ENCODE results near the gene LTBP2.

Gene LTBP2

DNA sequence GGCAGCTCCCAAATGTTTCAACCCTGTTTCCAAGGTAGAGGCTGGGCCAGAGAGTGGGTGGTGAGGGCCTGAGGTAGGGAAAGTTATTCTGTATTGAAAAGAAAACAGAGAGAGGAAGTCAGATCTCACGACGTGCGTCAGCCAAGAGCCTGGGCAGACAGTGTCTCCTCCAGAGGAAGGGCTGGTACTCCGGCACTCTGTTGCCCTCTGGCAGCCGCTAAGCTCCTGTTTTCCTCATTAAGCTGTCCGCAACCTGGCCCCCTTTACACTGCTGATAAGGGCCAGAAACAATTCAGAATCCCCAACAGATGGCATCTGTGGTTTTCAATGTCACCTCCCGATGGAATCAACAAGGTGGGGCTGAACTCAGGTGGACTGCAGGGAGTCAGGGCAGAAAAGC, 26.0 kb upstream of the LTBP2 start:
- no peak for DNase-seq (ENCODE audit: low spot score)

DNA sequence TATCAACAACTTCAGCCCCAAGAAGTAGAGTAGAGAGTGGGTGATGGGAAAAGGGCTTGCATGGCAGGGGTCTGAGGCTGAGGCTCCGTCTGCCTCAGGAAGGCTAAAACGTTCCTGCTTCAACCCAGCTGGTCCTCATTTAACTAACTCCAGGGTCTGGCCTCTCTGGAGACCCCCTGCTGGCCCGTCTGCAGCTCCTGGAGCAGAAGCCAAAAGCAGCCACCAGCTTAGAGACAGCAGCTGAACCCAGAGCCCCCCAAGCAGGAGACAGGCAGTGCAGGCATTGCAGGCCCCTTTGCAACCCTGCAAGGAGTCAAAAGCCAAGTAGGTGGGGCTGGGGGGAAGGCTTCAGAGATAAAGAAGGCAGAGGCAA, 25.1 kb upstream of the LTBP2 start:
- no peak for DNase-seq (ENCODE audit: low spot score)

DNA sequence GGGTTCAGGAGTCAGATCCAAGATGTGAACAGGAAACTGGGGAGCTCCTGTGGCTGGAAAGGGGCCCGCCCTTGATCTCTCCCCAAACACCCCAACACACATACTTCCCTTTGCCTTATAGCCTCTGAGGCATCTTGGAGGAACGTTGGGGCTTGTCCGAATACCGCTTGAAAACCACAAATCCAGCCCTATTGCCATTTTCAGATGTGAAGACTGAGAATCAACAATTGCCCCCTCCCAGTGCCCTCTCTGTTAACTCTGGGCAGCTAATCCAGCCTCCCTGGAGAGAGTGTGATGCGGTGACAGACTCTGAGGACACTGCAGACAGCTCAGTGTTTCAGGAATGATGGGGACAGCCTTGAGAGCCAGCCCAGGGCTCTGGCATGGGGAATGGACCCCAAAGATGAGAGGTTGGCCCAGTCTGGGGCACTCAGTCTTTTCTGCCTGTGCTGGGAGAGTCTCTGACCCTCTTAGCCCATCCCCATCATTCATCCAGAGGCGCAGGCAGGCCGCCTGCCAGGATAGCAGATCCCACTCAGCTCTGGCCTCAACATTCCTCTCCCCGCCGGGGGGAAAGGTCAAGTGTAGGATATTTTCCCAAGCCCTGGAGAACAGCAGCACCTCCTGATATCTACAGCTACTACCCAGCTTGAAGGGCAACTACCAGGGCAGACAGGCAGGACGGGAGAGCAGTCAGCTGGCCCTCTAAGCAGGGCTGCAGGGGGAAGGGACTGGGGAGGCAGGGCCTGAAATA, 24.6 kb upstream of the LTBP2 start:
- DNase-seq (ENCODE audit: low spot score) = no peak

DNA sequence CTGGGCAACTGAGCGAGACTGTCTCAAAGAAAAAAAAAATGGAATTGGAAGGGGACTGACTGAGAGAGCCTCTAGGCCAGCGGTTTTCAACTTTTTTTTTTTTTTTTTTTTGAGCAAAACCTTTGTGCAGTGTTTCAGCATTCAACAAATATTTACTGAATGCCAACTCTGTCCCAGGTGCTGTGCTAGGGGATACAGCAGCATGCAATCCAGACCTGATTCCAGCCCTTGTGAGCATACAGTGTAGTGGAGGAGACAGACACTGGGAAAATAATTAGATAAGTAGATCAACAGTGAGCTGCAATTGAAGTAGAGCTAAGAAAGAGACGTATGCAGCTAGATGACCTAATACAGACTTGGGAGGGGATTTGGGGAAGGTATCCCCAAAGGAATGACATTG, 23.8 kb upstream of the LTBP2 start:
- no peak for DNase-seq (ENCODE audit: low spot score)

DNA sequence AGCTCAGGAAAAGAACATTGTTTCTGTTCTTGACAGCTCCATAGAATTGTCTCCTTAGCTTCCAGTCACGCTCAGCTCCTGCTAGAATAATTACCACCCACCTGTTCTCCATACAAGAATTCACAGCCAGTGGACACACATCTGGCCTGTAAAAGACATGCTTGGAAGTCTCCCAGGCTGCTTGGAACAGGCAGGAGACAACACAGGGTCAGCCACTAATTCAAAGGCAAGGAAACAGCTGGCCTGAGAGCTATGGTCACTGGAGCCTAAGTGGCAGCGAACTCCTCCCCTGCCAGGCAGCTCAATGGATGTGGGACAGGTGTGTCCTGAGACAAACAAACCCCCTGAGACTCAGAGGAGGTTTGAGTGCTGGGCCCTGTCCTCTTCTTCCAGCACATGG, 22.9 kb upstream of the LTBP2 start:
- no peak for DNase-seq (ENCODE audit: low spot score)

DNA sequence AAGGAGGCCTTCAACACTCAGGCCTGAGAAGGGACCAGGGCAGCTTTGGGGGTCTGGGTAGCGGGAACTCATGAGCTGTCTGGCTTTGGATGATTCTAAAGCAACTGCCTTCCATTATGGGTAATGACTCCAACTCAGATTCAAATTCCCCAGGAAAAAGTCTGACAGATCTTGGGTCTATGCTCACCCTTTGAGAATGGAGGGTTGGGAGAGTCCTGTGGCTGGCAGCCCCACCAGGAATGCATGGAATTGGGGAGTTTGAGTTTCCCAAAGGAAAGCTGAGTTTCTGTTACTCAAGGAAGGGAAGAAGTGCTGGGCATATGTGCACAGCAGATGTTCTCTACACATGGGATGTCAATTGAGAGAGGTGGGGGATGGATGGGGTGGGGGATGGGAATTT, 22.4 kb upstream of the LTBP2 start:
- no peak for DNase-seq (ENCODE audit: low spot score)

DNA sequence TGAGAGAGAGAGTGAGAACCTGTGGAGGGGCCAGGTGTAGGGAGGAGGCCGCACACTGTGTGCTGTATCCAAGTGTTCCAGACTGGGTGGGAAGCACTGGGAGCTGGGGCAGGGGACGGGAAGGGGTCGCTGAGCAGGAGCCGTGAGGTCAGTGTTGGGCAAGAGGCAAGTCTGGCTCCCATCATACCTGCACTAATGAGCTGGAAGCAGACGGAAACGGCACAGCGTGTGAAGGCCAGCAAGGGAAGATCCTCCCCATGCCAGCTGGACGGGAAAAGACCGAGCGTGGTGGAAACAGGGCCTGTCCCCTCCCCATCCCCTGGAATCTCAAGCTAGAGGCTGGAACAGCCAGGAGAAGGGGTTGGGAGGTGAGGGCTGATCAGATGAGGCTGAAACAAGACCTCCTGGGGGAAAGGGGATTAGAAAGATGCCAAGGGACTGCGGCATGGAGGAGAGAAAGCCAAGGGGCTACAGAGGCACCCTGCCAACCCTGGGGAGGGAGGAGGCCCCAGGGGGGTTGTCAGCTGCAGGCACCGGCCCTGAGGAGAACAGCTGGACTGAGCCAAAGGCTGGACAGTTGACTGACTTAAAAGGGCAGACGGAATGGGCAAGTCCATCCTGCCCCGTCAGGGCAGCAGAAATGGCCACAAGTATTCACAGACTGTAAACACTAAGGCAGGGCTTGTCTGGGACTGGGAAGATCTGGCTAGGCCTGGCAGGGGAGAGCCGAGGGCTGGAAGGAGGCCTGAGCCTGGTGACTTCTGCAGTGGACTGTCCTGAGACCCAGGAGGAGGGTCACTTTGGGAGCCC, 19.0 kb upstream of the LTBP2 start:
- DNase-seq (ENCODE audit: low spot score) = no peak

DNA sequence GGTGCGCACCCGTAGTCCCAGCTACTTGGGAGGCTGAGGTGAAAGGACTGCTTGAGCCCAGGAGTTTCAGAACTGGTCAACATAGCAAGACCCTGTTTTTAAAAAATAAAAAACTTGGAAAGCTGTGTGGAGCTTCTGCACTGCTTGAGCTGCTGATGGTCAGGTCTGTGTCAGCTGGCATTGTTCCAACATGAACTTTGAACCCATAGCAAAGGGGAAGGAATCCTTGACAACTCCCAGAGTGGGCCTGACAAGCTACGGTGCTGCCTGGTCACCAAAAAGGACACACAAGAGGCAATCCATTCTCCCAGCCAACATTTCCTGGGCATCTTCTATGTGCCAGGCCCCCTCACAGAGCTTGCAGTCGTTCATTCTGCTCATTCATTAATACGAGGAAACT, 16.4 kb upstream of the LTBP2 start:
- DNase-seq (ENCODE audit: low spot score) = no peak

DNA sequence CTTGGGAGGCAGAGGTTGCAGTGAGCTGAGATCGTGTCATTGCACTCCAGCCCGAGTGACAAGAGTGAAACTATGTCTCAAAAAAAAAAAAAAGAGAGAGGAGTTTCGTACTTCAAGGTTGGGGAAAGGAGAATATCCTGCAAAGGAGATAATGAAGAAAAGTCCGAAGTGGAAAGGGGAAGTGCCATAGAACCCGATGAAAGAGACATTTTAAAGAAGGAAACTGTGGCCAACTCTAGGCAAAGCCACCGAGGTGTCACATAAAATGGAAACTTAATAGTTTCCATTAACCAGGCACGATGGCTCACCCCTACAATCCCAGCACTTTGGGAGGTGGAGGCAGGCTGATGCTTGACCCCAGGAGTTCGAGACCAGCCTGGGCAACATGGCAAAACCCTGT, 15.0 kb upstream of the LTBP2 start:
- no peak for DNase-seq (ENCODE audit: low spot score)

DNA sequence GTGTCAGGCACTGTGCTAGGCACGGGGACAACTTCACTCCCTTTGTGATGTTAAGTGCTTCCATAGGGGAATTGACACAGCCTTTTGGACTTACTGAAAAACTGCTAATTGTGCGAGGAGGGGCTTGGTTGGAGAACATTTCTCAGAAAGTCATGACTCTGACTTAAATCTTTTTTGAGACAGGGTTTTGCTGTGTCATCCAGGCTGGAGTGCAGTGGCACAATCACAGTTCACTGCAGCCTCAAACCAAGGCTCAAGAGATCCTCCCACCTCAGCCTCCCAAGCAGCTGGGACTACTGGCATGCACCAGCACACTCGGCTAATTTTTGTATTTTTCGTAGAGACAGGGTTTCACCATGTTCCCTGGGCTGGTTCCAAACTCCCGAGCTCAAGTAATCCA, 10.2 kb upstream of the LTBP2 start:
- DNase-seq (ENCODE audit: low spot score) = no peak

DNA sequence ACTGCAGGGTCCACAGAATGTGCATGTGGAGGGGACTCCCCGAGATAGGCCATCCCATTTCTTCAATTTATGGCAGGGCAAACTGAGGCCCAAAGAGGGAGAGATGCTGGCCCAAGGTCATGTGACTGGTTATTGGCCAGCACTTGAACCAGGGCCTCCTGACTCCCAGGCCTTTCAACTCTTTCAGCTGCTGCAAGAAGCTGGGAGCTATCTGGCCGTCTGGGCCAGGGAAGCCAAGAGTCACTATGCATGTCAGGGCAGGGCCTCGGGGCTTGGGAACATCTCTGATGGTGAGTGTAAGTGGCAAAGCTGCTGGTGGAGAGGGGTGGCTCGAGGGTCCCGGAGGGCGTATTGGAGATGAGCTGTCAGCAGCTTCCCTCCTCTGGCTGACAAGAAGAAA, 9.5 kb upstream of the LTBP2 start:
- no peak for DNase-seq (ENCODE audit: low spot score)

DNA sequence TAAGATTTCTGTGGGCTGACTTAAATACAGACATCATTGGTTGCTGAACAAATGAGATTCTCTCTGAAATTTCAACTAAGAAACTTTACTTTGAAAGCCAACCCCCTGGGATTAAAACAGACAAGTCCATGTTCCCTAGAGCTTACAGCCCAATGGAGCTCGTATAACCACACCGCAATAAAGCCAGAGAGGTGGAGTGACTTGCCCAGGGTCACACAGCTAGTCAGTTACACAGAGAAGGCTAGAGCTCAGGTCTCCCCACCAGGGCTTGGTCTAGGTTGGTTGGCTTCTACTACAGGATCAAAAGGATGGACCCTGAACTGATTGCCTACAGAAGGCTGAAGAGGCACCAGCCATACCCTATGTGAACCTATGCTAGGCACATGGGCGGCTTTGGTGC, 8.9 kb upstream of the LTBP2 start:
- DNase-seq (ENCODE audit: low spot score) = no peak

DNA sequence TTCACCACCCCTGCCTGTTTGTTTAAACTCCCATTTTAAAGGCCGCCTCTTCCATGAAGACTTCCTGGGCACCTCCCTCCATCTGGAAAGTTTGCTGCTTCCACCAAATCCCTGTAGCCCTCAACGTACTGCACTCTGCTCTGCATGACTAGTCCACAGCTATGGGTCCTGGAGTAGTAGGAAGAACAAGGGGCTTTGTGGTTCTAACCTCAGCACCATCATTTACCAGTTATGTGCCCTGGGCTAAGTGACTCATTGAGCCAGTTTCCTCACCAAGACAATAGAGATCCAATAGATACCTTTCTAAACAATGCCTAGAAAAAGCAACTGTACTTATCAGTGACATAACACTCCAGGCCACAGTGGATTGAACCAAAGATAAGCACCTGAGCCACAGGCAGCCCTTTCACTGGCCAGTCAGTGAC, 8.5 kb upstream of the LTBP2 start:
- DNase-seq (ENCODE audit: low spot score) = no peak

DNA sequence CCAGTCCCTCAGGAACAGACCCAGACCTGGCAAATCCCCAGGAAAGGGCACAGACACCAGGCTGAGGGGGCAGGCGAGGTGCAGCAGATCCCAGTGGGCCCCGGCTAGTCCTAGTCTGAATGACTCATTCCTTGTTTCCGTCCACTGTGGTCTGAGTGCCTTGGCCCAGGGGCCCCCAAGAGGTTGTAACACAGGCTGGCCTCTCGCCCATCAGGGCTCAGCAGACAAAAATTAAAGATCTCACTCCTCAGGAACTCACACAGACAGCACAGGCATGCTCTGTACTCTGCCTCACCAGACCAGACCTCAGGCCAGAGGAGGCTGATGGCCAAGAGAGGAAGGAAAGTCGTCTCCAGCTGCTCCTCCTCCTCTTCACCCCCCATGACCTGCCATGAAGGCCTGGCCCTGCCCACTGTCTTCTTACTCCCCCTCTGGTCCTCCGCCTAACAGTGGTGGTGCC, 7.7 kb upstream of the LTBP2 start:
- DNase-seq (ENCODE audit: low spot score) = no peak

DNA sequence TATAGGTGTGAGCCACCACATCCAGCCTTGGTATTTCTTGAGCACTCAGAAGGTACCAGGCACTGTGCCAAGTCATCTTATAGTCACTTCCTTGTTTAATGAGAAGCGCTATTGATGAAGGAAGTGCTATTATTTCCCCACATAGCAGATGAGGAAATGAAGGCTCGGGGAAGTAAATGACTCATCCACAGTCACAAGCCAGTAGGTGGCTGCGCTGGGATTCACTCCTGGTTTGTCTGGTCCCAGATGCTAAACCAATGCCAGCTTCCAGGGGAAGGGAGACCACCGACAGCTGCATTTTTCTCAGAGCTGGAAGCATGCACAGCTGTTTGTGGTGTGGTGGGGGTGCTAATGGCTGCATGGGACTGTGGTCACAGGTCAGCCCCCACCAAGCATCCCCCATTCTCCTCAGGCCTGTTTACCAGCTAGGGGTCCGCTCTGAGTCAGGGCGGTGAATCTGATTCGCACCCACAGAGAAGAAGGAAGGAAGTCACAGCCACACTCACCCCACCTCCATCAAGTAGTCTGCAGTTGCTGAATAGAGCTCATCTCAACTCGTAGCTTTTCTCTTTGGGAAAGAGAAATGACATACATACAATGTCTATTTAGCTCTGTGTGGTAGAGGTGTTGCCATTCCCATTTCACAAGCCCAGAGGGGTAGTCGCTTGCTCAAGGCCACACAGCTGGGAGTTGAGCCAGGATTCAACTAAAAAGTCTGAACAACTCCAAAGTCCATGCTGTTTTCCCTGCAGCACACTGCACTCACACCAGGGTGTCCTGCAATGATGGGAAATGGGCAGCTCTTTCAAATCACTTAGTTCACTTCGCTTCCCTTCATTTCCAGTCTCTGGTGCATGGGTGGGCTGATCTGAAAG, 6.3 kb upstream of the LTBP2 start:
- no peak for DNase-seq (ENCODE audit: low spot score)

DNA sequence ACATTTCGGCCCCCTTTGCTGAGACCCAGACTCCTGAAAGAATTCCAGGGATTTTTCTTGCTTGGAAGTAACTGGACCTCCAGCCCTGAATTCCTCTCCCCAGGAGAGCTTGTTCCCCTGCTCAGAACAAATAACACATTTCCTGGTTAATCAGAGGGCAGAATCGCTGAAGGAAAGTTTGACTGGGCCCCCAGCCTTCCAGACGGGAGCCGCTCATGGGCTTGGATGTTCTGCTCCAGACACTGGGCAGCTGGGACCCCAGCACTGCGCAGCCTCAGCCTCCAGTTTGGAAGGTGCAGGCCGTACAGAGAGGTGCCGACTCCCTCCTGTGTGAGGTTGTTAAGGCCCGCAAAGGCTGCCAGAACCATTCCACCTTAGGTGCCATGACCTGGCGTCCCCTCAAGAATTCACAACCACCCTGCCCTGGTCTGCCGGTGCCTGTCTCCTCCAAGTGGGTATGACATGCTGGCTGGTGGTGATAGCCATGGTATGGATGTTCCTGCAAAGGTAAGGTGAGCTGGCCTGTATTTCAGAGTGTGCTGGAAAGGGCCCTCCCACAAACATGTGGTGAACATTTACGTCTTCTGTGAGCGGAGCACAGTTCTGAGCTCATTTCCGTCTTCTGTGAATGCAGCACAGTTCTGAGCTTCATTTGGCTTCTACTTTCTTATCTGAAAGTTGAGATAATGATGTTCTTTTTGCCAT, 5.1 kb upstream of the LTBP2 start:
- no peak for DNase-seq (ENCODE audit: low spot score)

DNA sequence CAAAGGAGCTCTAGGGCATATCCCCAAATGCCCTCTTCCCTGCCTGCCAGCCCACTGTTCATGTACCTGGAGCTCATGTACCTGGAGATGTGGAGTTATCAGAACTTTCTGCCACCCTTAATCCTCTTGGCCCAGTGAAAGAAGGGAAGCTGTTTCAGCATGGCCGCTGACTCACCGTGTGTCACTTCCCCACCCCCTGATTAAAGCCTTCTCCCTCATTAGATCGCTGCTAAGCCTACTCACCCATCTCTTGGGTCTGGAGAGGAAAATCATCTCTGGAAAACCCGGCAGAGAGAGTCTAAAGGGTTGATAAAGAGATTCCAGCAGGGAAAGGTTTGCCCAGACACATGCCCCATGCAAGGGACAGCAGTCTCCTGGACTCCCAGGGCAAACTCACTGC, 4.5 kb upstream of the LTBP2 start:
- DNase-seq (ENCODE audit: low spot score) = no peak

DNA sequence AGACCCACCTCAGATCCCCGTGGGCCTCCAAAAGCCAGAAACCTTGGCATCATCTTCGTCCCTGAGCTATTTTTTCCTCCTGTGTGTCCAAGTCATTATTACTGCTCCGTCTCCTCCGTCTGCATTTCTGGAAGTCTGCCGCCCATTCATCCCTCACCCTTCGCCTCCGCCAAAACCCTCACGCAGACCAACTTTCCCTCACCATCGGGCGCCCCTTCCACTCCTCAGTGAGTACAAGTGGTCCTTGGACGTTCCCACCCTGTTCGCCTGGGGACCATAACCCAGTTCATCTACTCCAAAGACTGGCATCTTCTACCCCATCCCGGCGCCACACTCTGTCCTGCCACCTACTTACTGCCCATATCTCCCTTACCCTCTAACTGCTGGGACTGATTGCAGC, 3.7 kb upstream of the LTBP2 start:
- no peak for DNase-seq (ENCODE audit: low spot score)

DNA sequence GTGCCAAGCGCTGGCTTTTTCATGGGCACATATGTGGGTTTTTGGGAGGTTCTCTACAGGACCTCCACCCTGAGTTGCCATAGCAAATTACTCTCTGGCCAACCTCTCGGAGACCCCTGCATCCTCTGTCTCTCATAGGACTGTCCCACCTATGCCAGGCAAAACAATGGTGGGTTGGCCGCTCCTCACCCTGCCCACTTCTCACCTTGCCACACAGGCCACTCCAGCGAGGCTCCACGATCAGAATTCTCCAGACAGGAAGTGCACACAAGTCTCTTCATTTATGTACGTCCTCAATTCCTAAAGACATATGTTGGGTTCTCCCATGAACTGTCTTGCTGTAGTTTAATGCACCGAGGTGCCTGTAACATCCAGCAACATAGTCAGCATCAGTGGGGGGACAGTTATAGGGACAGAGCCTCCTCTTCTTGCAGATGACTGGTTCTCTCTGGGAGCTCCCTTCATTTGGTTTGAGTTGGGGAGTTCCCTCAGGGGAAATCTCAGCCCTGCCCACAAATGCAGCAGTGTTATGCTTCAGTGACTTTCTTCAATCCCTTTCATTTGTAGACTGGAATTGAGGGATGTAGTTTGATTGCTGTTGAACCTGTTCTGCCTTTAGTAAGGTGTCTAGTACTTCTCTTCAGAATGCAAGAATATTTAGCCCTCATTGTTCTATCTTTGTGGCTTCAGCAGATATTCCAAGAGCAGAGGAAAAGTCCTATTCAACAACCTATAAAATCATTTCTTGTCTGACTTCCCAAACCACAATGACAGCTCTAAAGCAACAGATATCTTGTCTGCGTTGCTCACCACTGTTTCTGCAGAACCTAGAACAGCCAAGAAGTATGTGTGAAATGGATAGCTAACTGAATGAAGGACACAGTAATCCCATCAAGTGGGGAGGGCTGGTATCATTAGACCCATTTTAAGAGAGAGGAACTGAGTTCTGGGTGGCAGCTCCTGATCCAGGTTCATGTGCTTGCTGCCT, 2.8 kb upstream of the LTBP2 start:
- no peak for DNase-seq (ENCODE audit: low spot score)

DNA sequence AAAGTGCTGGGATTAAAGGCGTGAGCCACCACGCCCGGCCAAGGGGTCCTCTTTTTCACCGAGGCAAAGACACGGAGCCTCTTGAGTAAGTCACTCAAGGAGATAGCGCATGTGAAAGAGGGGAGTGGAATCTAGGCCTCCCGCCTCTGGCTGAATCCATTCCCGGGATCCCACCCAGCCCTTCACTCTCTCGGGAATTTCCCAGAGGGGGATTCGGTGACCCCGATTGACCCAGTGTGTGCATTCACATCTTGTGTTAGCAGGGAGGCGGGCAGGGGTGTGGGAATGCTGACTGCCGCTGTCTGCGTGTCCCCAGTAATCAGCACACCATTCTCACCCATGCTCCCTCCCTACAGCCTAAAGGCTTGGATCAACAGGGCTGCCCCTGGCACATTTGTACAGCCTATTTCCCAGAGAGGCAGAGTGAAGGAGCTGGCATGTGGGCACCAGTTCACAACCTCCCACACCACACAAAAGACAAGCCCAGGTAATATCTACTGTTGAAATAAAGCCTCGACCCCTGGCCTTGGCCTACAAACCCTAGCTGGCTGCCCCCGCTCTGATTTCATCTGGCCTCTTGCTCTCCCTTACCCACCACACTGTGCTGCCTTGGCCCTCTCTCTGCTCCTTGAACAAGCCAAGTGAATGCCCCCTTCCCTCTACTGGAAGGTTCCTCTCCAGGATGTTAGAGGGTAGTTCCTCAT, 1.3 kb upstream of the LTBP2 start:
- no peak for DNase-seq (ENCODE audit: low spot score)

Data from hematopoietic multipotent progenitor cell treated with erythropoietin and hydrocortisone succinate and interleukin-3 and kit ligand, for 17 days (in vitro differentiated cells).